D721Med (cell line): ENCODE data around the gene TDRD15.

Experiments
- DNase-seq: peaks from one replicate; pipeline ENCODE4 v3.0.0; 2011; ENCODE audit warnings: low spot score; ENCODE audit not compliant: insufficient read length
- FAIRE-seq: peaks from 2 replicates; lab custom pipeline; 2011; peaks lifted over from hg19 to GRCh38; lab: Jason Lieb, UNC
- CTCF ChIP-seq: IDR thresholded peaks from 2 replicates; pipeline ENCODE4 v1.5.1; 2012; ENCODE audit warnings: mild to moderate bottlenecking, control low read depth; ENCODE audit not compliant: insufficient read depth; ENCODE audit errors: missing control alignments

Gene TDRD15

GRCh38 chr2:21123473-21124393 is at the start of gene TDRD15:
Gene TDRD15 (plus strand): TSS chr2:21123968. CDS start chr2:21137468, 13,500 bp downstream.
- FAIRE-seq, result no peak
- no peak for DNase-seq
- TF ChIP-seq CTCF, result no peak

DNA sequence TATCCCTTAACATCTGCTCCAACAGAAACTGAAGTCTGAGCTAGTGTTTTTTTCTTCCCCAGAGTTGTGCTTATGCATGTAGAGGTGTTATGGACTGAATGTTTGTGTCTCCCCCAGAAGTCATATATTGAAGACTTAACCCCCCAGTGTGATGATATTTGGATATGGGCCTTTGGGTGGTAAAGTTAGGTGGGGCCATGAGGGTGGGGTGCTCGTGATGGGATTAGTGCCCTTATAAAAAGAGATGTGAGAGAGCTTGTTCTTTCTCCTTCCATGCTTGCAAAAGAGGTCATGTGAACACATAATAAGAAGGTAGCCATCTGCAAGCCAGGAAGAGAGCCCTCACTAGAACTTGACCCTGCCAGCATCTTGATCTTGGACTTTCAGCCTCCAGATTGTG is 45.5 kb upstream of the TDRD15 start:
- FAIRE-seq (no peak), DNase-seq (no peak)
- no peak for TF ChIP-seq CTCF

DNA sequence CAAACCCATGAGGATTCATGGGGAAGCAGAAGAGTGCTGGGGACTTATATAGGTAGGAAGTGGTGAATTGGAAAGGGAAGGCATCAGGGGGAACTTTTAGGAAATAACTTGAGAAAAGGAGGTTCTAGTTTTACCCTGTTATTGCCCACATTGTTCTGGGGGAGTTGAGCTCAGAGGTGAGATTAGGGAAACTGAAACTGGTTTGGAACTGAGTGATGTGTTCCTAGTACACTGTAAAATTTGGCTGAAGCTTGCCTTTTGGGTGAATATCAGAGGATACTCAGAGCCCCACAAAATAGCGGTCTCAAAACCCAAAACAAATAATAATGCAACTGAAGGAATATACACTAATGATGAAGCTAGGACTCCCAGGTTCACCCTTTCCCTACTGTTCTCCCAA is 40.3 kb upstream of the TDRD15 start:
- TF ChIP-seq CTCF, result no peak
- no peak for FAIRE-seq

GRCh38 chr2:21084401-21084800 is 39.4 kb upstream of the TDRD15 start:
- TF ChIP-seq CTCF, result no peak
- FAIRE-seq, result no peak
- no peak for DNase-seq

More for the DNA sequence above, 40.3 kb upstream of the TDRD15 start:
- DNase-seq, result no peak

- FAIRE-seq (no peak), DNase-seq (no peak)
- no peak for TF ChIP-seq CTCF
Measured at GRCh38 chr2:21092308-21092869, 31.4 kb upstream of the TDRD15 start.

GRCh38 chr2:21095178-21095577 is 28.6 kb upstream of the TDRD15 start:
- no peak for TF ChIP-seq CTCF
- DNase-seq (no peak), FAIRE-seq (no peak)

DNA sequence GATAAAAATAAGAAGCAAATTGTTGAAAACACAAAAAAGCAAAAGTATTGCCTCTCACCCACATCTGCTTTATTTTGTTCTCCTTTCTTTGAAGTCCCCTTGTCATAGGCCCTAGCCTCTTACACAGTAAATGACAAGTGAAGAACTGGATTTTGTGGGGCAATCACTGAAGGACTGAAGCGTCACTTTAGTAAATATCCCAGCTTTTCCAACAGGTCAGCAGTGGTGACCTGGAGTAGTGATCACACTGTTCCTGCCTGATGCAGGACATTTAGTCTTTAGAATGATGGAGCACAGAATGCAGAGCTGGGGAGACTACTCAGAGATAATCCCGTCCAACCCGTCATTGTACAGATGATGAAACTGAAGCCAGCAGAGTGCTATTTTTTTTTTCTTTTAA is 28.1 kb upstream of the TDRD15 start:
- DNase-seq, result no peak
- no peak for FAIRE-seq
- no peak for TF ChIP-seq CTCF
